ENCODE measurements around the gene MCEMP1.
A peak's percentile ranks its signal among the peaks of the same experiment; 100 is the strongest.

- TF ChIP-seq EP300 (IDR thresholded peaks at IDR 0.05; ENCODE audit: low read depth) (no peak), POLR2A (IDR thresholded peaks at IDR 0.05) (peak; percentile 64)
- TF ChIP-seq, protein P1, sequence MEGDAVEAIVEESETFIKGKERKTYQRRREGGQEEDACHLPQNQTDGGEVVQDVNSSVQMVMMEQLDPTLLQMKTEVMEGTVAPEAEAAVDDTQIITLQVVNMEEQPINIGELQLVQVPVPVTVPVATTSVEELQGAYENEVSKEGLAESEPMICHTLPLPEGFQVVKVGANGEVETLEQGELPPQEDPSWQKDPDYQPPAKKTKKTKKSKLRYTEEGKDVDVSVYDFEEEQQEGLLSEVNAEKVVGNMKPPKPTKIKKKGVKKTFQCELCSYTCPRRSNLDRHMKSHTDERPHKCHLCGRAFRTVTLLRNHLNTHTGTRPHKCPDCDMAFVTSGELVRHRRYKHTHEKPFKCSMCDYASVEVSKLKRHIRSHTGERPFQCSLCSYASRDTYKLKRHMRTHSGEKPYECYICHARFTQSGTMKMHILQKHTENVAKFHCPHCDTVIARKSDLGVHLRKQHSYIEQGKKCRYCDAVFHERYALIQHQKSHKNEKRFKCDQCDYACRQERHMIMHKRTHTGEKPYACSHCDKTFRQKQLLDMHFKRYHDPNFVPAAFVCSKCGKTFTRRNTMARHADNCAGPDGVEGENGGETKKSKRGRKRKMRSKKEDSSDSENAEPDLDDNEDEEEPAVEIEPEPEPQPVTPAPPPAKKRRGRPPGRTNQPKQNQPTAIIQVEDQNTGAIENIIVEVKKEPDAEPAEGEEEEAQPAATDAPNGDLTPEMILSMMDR (IDR thresholded peaks at IDR 0.05), result no peak
These were observed 47.4 kb upstream of the MCEMP1 start, which contains the start of the genes PET100 and XAB2 for GRCh38 chr19:7629347-7630054.

Data from transverse colon (tissue), 3 donors.